Spleen (tissue), 7 donors: Measurements from ENCODE around the gene DUOX2.

ENCODE experiments used
- CTCF ChIP-seq, 11 experiments: fragments of 200-600 bp in 7 of 11; fragments of 450-650 bp in 4 of 11; sonication (generic) in 4 of 11; IDR thresholded peaks in 8 of 11; conservative IDR thresholded peaks in 3 of 11; 1 replicate in 7 of 11; 2 replicates in 4 of 11; pipeline versions ENCODE4 v1.4.0 to v1.8.0; 2016 to 2021; ENCODE audit warnings: antibody characterized with exemption in 11 of 11, inconsistent platforms in 4 of 11, mild to moderate bottlenecking in 1 of 11
- POLR2A ChIP-seq, 3 donors: fragments of 450-650 bp; IDR thresholded peaks; one replicate each; pipeline ENCODE4 v1.5.1; 2017; ENCODE audit warnings: antibody characterized with exemption in 3 of 3, mild to moderate bottlenecking in 1 of 3
- POLR2AphosphoS5 ChIP-seq, 3 donors: sonication (generic); formaldehyde crosslinking; IDR thresholded peaks; one replicate each; pipeline ENCODE4 v1.5.1; 2017; ENCODE audit warnings: antibody characterized with exemption in 3 of 3
- donor health status: DM: no; HTN: no; CAD: no; lungs with moderate emphysema.
- donor health status: DM: no; HTN: no; CAD: no.
- donor health status: DM: no; HTN: no; CAD: no.

- no peak for TF ChIP-seq CTCF (IDR thresholded peaks at IDR 0.05 in 8 of 11, conservative IDR thresholded peaks at IDR 0.05 in 3 of 11)
- no peak for TF ChIP-seq POLR2A (IDR thresholded peaks at IDR 0.05)
- TF ChIP-seq POLR2AphosphoS5 (IDR thresholded peaks at IDR 0.05) = no peak
These were observed 2.7 kb upstream of the DUOX2 start for GRCh38 chr15:45116482-45117307.
